HEK293T (cell line): Measurements from ENCODE around the gene RALGAPB.
"Not testable (repeated sequence)": the region's sequence is repeated elsewhere in the genome, so short reads cannot be mapped to it uniquely, and the experiment has no call there.

ENCODE experiments used
- CTCF ChIA-PET: fragments of 350-600 bp; formaldehyde crosslinking; extraction: SDS; loops from one replicate; lab custom pipeline; 2021; ENCODE audit warnings: antibody characterized with exemption, inconsistent platforms; lab: Yijun Ruan, JAX
- POLR2A ChIA-PET: fragments of 350-600 bp; formaldehyde crosslinking; extraction: SDS; loops from one replicate; lab custom pipeline; 2020; ENCODE audit warnings: antibody characterized with exemption, inconsistent platforms; lab: Yijun Ruan, JAX
- DNase-seq: peaks from one replicate; pipeline ENCODE4 v3.0.0; 2012; ENCODE audit warnings: mixed read lengths; ENCODE audit errors: extremely low spot score
- ARNT ChIP-seq: fragments of 450-650 bp; IDR thresholded peaks from 2 replicates; pipeline ENCODE4 v1.6.1; 2017; ENCODE audit warnings: mild to moderate bottlenecking
- BHLHE40 ChIP-seq: fragments of 450-650 bp; IDR thresholded peaks from 2 replicates; pipeline ENCODE4 v1.6.1; 2016; ENCODE audit warnings: mild to moderate bottlenecking, moderate library complexity, borderline replicate concordance
- CTBP1 ChIP-seq: fragments of 450-650 bp; IDR thresholded peaks from 2 replicates; pipeline ENCODE4 v1.6.1; 2016; ENCODE audit warnings: borderline replicate concordance
- ELF4 ChIP-seq: fragments of 450-650 bp; IDR thresholded peaks from 2 replicates; pipeline ENCODE4 v1.6.1; 2017; ENCODE audit warnings: antibody characterized with exemption
- FOXA1 ChIP-seq: fragments of 450-650 bp; IDR thresholded peaks from 2 replicates; pipeline ENCODE4 v1.6.1; 2016; ENCODE audit warnings: mild to moderate bottlenecking
- FOXK2 ChIP-seq: fragments of 450-650 bp; IDR thresholded peaks from 2 replicates; pipeline ENCODE4 v1.6.1; 2016; ENCODE audit warnings: mild to moderate bottlenecking
- FOXM1 ChIP-seq: fragments of 450-650 bp; IDR thresholded peaks from 2 replicates; pipeline ENCODE4 v1.6.1; 2017; ENCODE audit warnings: mild to moderate bottlenecking, borderline replicate concordance
- HDGF ChIP-seq: fragments of 450-650 bp; IDR thresholded peaks from 2 replicates; pipeline ENCODE4 v1.6.1; 2017; ENCODE audit warnings: antibody characterized with exemption, borderline replicate concordance
- L3MBTL2 ChIP-seq: fragments of 450-650 bp; conservative IDR thresholded peaks from 2 replicates; pipeline ENCODE4 v1.6.1; 2016; ENCODE audit warnings: mild to moderate bottlenecking
- LEF1 ChIP-seq: fragments of 450-650 bp; IDR thresholded peaks from 2 replicates; pipeline ENCODE4 v1.6.1; 2017; ENCODE audit warnings: mild to moderate bottlenecking, borderline replicate concordance
- NFRKB ChIP-seq: fragments of 450-650 bp; IDR thresholded peaks from 2 replicates; pipeline ENCODE4 v1.6.1; 2016; ENCODE audit warnings: mild to moderate bottlenecking, moderate library complexity
- SP1 ChIP-seq: fragments of 450-650 bp; IDR thresholded peaks from 2 replicates; pipeline ENCODE4 v1.6.1; 2017
- SUZ12 ChIP-seq: fragments of 450-650 bp; IDR thresholded peaks from 2 replicates; pipeline ENCODE4 v1.6.1; 2016; ENCODE audit warnings: mild to moderate bottlenecking
- TARDBP ChIP-seq: fragments of 450-650 bp; IDR thresholded peaks from 2 replicates; pipeline ENCODE4 v1.6.1; 2016
- ZNF384 ChIP-seq: fragments of 450-650 bp; IDR thresholded peaks from 2 replicates; pipeline ENCODE4 v1.6.1; 2016
- TF ChIP-seq, protein P1 (sequence below): fragments of 450-650 bp; IDR thresholded peaks from 2 replicates; pipeline ENCODE4 v1.6.1; 2016

Gene RALGAPB

DNA sequence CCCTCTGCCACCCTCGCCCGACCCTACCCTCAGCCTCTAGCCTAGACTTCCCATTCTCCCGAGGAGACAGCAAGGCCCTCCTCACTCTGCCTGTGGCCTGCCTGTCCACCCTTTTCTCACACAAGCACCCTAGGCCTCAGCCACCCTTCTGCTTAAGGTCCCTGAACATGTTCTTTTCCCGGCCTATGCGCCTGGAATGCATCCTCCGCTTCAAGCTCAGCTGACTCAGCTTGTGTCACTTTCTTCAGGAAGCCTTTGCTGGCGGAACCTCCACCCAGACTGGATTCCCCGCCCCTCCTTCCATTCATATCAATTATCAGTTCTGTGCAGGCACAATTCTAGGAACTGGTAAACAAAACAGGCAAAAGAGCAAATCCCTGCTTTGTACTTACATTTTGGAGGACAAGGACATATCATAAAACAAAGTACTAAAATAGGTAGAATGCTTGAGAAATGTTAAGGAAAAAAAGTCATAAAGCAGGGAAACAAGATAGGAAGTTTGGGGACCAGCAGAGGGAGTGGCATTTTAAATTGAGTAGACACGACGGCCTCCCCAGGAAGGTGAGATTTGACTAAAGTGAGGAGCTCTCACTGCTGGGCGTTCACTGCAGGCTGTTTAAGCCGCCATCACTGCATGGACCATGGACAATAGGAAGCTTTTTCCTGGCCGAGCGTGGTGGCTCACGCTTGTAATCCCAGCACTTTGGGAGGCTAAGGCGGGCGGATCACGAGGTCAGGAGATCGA is 19.6 kb upstream of the RALGAPB start:
- TF ChIP-seq BHLHE40 (no peak), TARDBP (no peak), ARNT (no peak), CTBP1 (no peak)
- TF ChIP-seq, protein P1, sequence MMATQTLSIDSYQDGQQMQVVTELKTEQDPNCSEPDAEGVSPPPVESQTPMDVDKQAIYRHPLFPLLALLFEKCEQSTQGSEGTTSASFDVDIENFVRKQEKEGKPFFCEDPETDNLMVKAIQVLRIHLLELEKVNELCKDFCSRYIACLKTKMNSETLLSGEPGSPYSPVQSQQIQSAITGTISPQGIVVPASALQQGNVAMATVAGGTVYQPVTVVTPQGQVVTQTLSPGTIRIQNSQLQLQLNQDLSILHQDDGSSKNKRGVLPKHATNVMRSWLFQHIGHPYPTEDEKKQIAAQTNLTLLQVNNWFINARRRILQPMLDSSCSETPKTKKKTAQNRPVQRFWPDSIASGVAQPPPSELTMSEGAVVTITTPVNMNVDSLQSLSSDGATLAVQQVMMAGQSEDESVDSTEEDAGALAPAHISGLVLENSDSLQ = no peak
- DNase-seq = no peak
- CTCF ChIA-PET = interaction anchor here (0.5 kb wide), 1 partner anchor 12 kb away, joined by 3 read pairs; no protein-coding TSS in a partner anchor
- POLR2A ChIA-PET = interaction anchor here (1.2 to 2.7 kb wide), 3 partner anchors 18 to 19 kb away, joined by 3 to 18 read pairs (median 9); partner anchors contain the start of genes RALGAPB and SNHG17

DNA sequence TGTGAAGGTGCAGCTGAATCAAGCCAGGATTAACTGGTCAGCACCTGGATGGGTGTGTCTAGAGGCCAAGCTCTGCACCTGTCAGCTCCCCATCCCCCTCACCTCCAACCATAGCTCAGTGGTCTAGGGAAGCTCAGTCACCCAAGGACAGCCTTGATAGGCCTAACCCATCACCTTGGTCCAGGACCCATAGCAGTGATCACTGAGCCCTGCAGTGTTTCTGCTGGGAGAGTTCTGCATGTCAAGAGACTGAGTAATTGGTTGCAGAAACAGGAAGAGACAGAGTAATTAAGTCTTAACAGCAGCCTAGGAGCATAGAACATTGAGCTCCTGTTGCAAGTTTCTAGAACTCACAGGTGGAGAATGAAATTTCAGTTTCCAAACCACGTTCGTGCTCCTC is 18.7 kb upstream of the RALGAPB start:
- ChIA-PET POLR2A (interaction anchor here (1.4 to 2.7 kb wide), 2 partner anchors 19 kb away, joined by 9 to 18 read pairs; partner anchors contain the start of genes RALGAPB and SNHG17), CTCF (interaction anchor here (0.5 kb wide), 1 partner anchor 11 kb away, joined by 3 read pairs; no protein-coding TSS in a partner anchor)
- no peak for DNase-seq
- no peak for TF ChIP-seq L3MBTL2
- TF ChIP-seq TARDBP = no peak
- TF ChIP-seq ELF4 = no peak
- TF ChIP-seq BHLHE40 = no peak
- TF ChIP-seq FOXA1 = no peak
- TF ChIP-seq, protein P1 = no peak
- no peak for TF ChIP-seq HDGF
- TF ChIP-seq CTBP1 = no peak
- no peak for TF ChIP-seq ZNF384
- TF ChIP-seq ARNT = no peak
- TF ChIP-seq SP1 = no peak
- TF ChIP-seq NFRKB = no peak
- TF ChIP-seq FOXM1 = no peak
- no peak for TF ChIP-seq LEF1
- TF ChIP-seq SUZ12 = no peak
- TF ChIP-seq FOXK2 = no peak

DNA sequence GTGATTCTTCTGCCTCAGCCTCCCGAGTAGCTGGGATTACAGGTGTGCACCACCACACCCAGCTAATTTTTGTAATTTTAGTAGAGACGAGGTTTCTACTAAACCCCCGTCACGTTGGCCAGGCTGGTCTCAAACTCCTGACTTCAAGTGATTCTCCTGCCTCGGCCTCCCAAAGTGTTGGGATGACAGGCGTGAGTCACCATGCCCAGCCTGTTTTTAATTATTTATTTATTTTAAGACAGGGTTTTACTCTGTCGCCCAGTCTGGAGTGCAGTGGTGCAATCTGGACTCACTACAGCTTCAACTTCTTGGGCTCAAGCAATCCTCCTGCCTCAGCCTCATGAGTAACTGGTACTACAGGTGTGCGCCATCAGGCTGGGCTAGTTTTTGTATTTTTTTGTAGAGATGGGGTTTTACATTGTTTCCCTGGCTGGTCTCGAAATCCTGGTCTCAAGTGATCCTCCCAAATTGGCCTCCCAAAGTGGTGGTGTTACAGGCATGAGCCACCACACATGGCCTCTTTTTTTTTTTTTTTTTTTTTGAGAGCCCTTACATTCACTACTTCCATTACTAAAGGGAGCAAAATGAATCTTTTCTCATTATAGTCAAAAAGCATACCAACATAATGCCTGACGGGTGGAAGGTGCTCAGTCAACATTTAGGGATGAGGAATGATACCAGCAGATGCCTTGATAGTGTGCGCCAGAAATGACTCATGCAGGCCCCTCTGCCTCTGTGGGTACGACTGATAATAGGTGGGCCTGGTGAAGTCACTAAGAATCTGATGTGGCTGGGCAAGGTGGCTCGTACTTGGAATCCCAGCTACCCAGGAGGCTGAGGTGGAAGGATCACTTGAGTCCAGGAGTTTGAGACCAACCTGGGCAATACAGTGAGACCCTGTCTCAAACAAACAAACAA is 17.8 kb upstream of the RALGAPB start:
- TF ChIP-seq BHLHE40 (no peak), HDGF (no peak), SP1 (no peak)
- DNase-seq = no peak
- POLR2A ChIA-PET = interaction anchor here (1.2 to 2.7 kb wide), 3 partner anchors 8 to 20 kb away, joined by 3 to 18 read pairs (median 9); partner anchors contain the start of genes RALGAPB and SNHG17
- CTCF ChIA-PET = no interaction called here

DNA sequence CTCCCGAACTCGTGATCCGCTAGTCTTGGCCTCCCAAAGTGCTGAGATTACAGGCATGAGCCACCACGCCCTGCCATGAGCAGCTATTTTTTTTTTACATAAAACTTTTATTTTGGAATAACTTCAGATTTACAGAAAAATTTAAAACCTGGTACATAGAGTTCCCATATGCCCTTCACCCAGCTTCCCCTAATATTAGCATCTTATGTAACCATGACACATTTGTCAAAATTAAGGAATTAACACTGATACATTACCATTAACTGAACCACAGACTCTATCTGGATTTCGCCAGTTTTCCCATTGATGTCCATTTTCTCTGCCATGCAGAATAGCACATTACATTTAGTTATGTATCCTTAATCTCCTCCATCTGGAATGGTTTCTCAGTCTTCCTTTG is 14.3 kb upstream of the RALGAPB start:
- no peak for TF ChIP-seq ZNF384
- TF ChIP-seq FOXA1 = no peak
- TF ChIP-seq, protein P1 = no peak
- TF ChIP-seq FOXM1 = no peak
- POLR2A ChIA-PET = interaction anchor here (1.5 to 3.0 kb wide), 3 partner anchors 11 to 23 kb away, joined by 8 to 18 read pairs (median 8); partner anchors contain the start of genes RALGAPB and SNHG17
- CTCF ChIA-PET = interaction anchor here (0.6 kb wide), 1 partner anchor 14 kb away, joined by 3 read pairs; the partner anchor contains the start of gene RALGAPB
- DNase-seq = no peak

DNA sequence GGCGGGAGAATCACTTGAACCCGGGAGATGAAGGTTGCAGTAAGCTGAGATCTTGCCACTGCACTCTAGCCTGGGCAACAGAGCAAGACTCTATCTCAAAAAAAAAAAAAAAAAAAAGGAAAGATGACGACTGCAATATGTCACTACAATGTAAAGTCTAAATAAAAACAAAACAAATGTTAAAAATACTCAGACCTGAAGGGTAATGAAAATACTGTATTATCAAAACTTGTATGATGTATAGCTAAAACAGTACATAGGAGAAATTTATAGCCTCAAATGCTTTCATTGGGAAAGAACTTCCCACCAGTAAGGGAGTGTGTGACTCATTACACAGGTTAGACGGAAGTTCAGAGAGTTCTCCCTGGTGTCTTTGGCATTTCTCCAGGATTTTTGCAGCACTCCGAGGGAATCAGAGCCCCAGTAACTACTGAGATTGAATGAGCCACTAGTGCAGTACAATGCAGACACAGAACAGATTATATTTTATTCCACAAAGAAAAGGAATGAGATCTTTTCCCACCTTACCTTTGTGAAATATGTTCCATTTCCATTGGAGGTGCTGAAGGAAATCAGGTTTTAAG is 12.5 kb upstream of the RALGAPB start:
- POLR2A ChIA-PET = interaction anchor here (1.0 kb wide), 2 partner anchors 13 to 14 kb away, joined by 3 read pairs; no protein-coding TSS in a partner anchor

DNA sequence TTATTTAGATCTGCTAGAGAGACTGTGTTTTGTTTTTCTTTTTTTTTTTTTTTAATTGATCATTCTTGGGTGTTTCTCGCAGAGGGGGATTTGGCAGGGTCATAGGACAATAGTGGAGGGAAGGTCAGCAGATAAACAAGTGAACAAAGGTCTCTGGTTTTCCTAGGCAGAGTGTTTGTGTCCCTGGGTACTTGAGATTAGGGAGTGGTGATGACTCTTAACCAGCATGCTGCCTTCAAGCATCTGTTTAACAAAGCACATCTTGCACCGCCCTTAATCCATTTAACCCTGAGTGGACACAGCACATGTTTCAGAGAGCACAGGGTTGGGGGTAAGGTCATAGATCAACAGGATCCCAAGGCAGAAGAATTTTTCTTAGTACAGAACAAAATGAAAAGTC is 12.0 kb upstream of the RALGAPB start:
- CTCF ChIA-PET, DNase-seq: not testable (repeated sequence)
- POLR2A ChIA-PET = interaction anchor here (1.0 kb wide), 2 partner anchors 13 to 14 kb away, joined by 3 read pairs; no protein-coding TSS in a partner anchor

More for the DNA sequence above, 12.5 kb upstream of the RALGAPB start:
- TF ChIP-seq ZNF384 (peak; percentile 83), CTBP1 (no peak), TARDBP (no peak)
- CTCF ChIA-PET = no interaction called here
- DNase-seq = peak; percentile 42

DNA sequence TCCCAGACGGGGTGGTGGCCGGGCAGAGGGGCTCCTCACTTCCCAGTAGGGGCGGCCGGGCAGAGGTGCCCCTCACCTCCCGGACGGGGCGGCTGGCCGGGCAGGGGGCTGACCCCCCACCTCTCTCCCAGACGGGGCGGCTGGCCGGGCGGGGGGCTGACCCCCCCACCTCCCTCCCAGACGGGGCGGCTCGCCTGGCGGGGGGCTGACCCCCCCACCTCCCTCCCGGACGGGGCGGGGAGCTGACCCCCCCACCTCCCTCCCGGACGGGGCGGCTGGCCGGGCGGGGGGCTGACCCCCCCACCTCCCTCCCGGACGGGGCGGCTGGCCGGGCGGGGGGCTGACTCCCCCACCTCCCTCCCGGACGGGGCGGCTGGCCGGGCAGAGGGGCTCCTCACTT is 11.5 kb upstream of the RALGAPB start:
- POLR2A ChIA-PET, DNase-seq, CTCF ChIA-PET: not testable (repeated sequence)

DNA sequence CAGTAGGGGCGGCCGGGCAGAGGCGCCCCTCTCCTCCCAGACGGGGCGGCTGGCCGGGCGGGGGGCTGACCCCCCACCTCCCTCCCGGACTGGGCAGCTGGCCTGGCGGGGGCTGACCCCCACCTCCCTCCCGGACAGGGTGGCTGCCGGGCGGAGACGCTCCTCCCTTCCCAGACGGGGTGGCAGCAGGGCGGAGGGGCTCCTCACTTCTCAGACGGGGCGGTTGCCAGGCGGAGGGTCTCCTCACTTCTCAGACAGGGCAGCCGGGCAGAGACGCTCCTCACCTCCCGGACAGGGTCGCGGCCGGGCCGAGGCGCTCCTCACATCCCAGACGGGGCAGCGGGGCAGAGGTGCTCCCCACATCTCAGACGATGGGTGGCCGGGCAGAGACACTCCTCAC is 11.1 kb upstream of the RALGAPB start:
- CTCF ChIA-PET, POLR2A ChIA-PET: not testable (repeated sequence)

More for the DNA sequence above, 11.1 kb upstream of the RALGAPB start:
- DNase-seq = not testable (repeated sequence)
